Activated CD8-positive, alpha-beta memory T cell treated with anti-CD3 and anti-CD28 coated beads for 36 hours (primary cell): ENCODE measurements around the gene TBC1D9. TPM values are rescaled to one million over a fixed set of nuclear protein-coding genes. Genes with fewer than 3 reads are reported as not detected.

Source experiments
- CTCF ChIA-PET: fragments of 350-600 bp; sonication (Branson Sonifier 250); formaldehyde crosslinking; loops from one replicate; lab custom pipeline; 2021; ENCODE audit warnings: antibody characterized with exemption; lab: Charles Lee
- POLR2A ChIA-PET: fragments of 350-600 bp; sonication (Branson Sonifier 250); formaldehyde crosslinking; loops from one replicate; lab custom pipeline; 2021; ENCODE audit warnings: antibody characterized with exemption; lab: Charles Lee
- total RNA-seq, 2 experiments: library from RNA; stranded (reverse); gene quantifications; one replicate each; pipeline ENCODE4 v1.2.3, GENCODE V29; 2021

Gene TBC1D9
- total RNA-seq, 2 experiments from 2014 or later = 0.11 to 0.13 TPM

GRCh38 chr4:140635606-140636005, 120.6 kb downstream of the TBC1D9 start:
- ChIA-PET POLR2A (no interaction called here), CTCF (no interaction called here)

DNA sequence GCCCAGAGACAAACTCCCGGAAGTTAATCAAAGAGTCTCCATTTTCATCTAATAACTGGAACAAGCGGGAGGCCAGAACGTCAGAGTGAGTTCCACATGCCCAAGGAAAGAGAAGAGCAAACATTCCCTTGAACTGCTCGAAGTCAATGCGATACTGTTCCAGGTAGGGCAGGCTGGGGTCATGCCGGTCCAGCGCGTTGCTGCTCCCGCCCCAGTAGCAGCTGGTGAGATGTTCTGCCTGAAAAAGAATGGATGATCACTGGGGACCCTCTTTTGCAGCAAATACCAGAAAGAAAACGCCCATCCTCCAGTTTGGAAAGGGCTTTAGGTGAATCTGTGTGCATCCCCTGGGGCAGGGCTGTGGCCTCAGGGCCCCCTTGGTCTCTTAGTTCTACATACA, 122.2 kb downstream of the TBC1D9 start:
- ChIA-PET POLR2A (no interaction called here), CTCF (no interaction called here)

GRCh38 chr4:140633124-140633523, 123.1 kb downstream of the TBC1D9 start:
- CTCF ChIA-PET = interaction anchor here (0.6 to 0.9 kb wide), 2 partner anchors 124 to 273 kb away, joined by 3 read pairs; no protein-coding TSS in a partner anchor
- POLR2A ChIA-PET = no interaction called here

- ChIA-PET POLR2A (no interaction called here), CTCF (no interaction called here)
Observed at GRCh38 chr4:140630246-140630645, 125.9 kb downstream of the TBC1D9 start.

DNA sequence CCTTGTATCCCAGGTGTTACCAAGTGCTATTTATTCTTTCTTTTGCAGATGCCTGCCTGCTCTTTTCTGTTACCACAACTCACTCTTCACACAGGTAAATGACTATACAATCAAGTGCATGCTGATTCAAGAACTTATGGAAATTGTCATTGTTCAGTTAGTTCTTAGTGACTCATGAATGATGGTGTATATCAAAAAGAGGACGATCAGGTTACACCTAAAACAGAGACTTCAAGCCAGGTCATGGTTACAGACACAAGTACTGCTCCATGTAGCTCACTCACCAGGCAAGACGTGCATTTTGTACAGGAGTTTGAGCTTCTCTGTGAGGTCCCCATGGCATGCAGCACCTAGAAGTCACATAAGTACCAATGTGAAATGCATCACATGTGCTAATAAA, 128.2 kb downstream of the TBC1D9 start:
- POLR2A ChIA-PET = no interaction called here
- CTCF ChIA-PET = no interaction called here

- CTCF ChIA-PET = no interaction called here
- POLR2A ChIA-PET = no interaction called here
Observed at GRCh38 chr4:140626661-140627376, 129.4 kb downstream of the TBC1D9 start.

GRCh38 chr4:140622333-140622958, 133.7 kb downstream of the TBC1D9 start:
- ChIA-PET POLR2A (no interaction called here), CTCF (no interaction called here)

DNA sequence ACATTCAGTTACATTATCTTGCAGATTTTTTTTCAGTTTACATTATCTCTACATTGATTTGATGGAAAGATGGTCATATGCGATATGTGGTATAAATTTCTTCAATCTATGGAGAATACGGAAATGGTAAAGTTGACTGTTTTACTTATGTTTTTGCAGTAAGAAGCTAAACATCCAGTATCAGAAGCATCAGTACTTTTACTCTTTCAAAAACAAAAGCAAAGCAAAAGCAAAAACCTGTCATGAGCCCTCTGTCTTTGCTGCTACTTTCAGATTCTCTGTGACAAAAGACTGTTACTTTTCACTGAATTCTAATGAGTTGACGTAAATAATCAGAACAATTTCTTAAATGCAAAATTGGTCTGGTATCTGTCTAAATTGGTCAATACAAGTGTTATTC, 135.0 kb downstream of the TBC1D9 start:
- ChIA-PET POLR2A (no interaction called here), CTCF (no interaction called here)

- ChIA-PET CTCF (no interaction called here), POLR2A (no interaction called here)
Observed at GRCh38 chr4:140617499-140618248, 138.5 kb downstream of the TBC1D9 start.

- ChIA-PET CTCF (no interaction called here), POLR2A (no interaction called here)
Observed at GRCh38 chr4:140615451-140615850, 140.7 kb downstream of the TBC1D9 start.

DNA sequence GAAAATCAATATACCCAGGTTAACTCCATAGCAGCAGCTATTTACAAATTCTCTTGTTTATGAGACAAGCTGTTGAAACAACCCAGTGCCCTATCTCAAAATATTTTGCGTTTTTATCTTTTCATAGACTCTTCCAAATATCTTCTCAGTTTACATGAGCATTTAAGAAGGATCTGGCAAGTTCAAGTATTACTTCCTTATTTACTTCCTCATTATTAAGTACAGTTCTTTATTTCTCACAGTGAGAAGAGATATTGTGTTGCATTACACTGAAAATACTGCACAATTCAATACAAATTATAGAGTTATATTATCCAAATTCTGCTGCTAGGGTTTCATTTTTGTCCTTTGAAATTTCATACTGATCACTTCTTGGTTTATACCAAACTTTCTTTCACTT, 143.8 kb downstream of the TBC1D9 start:
- ChIA-PET POLR2A (no interaction called here), CTCF (no interaction called here)

DNA sequence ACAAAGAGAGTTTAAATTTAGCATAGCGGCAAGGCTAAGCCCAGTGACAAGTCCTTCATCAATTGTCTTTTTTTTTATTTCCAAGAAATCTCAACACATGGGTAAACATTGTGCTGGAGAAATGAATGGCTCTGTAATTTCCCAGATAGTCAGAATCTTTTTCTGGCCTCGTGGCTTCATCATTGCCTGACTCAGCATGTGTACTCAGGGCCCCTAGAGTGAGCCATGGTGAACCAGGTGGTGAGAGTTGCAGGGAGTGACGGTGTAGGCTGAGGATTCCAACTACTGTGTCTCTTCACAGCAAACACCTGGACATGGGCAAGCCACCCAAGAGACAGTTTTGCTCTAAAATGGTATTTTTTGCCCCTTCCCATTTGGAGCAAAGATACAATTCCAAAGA, 144.3 kb downstream of the TBC1D9 start:
- ChIA-PET CTCF (no interaction called here), POLR2A (no interaction called here)

GRCh38 chr4:140609548-140610425, 146.4 kb downstream of the TBC1D9 start:
- ChIA-PET CTCF (interaction anchor here (0.7 to 0.9 kb wide), 2 partner anchors 10 to 182 kb away, joined by 3 read pairs; partner anchors contain the start of gene CLGN), POLR2A (no interaction called here)

- CTCF ChIA-PET = no interaction called here
- POLR2A ChIA-PET = no interaction called here
Observed at GRCh38 chr4:140607852-140608251, 148.3 kb downstream of the TBC1D9 start.

DNA sequence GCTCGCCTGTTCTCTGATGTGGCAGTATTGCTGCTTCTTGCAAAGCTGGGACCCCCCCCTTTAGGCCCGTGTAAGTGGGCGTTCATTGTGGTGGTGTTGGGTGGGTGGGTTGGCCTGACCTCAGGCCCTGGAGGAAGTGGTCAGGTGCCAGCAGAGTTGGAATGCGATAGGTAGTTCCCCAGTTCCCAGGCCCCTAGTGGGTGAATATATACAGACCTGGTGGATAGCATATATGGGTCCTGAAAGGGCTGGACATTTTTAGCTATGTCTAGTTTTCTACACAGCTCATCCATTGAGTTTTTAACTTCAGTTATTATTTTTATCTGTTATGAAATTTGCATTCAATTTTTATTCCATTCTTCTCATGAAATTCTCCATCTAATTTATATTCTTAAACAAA, 151.6 kb downstream of the TBC1D9 start:
- ChIA-PET CTCF (no interaction called here), POLR2A (no interaction called here)

DNA sequence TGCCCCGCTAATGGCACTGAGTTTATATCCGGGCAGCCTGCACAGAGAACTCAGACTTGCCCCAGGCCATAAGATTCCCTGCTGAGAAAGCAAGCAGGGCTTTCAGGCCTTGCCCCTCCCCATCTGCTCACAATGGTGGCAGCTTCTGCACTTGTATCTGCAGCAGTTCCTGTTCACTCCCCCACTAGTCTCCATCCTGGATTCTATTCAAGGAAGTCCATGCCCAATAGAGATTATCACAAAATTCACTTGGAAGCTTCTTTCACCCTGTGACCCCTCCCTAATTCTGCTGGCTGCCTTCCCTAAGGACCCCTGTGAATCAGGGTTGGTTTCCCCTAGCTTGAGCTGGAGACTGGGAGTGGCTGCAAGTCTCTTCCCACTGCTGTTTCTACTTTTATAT, 152.9 kb downstream of the TBC1D9 start:
- CTCF ChIA-PET = no interaction called here
- POLR2A ChIA-PET = no interaction called here

GRCh38 chr4:140602714-140603113, 153.5 kb downstream of the TBC1D9 start:
- ChIA-PET POLR2A (no interaction called here), CTCF (no interaction called here)

DNA sequence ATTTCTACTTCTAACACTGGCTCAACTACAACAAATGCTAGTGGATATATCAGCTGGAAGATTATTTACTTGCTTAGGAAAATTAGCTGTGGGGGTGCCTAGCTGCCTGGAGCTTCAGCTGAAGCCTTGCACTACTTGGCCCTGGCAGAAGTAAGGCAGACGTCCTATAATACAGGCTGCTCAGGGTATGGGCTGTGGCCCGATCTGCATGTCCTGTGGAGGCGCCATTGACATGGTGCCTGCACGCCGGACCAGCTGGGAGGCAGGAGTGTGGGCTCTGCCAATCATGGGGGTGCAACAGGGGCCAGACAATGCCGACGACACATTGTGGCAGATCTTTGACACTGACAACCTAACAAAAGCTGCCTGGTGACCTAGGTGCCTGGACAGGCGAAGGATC, 155.8 kb downstream of the TBC1D9 start:
- POLR2A ChIA-PET = no interaction called here
- CTCF ChIA-PET = interaction anchor here (0.8 kb wide), 1 partner anchor 9 kb away, joined by 3 read pairs; no protein-coding TSS in a partner anchor

DNA sequence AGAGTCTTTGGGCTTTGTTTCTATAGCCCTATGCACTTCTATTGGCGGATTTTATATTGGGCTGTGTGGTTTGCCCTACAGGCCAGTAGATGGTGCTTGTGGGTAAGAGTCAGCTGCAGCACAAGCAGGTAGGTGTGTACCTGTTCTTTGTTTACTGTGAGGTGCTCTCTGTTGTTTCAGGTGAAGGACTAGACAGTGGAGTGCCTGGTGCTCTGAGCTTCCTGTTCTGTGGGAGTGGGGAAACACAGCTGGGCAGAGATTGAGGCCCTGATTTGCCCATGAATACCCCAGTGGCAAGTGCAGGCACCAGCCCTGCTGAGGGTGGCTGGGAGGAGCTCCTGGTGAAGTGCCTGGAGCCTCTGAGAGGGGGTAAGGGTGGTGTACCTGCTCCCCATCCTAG, 161.1 kb downstream of the TBC1D9 start:
- CTCF ChIA-PET = no interaction called here
- POLR2A ChIA-PET = no interaction called here

DNA sequence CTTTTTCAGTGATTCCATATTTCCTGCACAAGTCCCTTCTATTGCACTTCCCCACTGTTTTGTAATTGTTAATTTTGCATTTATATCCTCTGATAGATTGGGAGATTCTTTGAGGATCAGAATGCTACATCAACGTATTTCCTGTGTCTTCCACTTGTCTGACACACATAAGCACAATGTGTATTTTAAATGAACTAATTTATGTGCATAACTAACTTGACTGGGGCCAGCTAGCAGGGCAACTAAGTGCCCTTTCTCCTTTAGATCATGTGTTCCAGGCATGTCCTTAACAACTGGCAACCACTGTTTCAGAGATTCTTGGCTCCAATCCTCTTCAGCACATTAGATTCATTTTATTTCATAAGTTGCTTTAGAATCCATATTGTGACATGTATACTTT, 171.7 kb downstream of the TBC1D9 start:
- ChIA-PET CTCF (no interaction called here), POLR2A (no interaction called here)
